ENCODE measurements around the gene ICA1.

GRCh38 chr7:8165150-8165549, 96.8 kb downstream of the ICA1 start:
- TF ChIP-seq GATA2 (IDR thresholded peaks at IDR 0.05; ENCODE audit: low read depth, low read length) = no peak
- no peak for TF ChIP-seq GATA3 (IDR thresholded peaks at IDR 0.05; ENCODE audit: low read depth, low read length)
